ACC112 (cell line): ENCODE results near the gene CST1.
"Not testable (repeated sequence)": the region's sequence is repeated elsewhere in the genome, so short reads cannot be mapped to it uniquely, and the experiment has no call there.

Source experiments
- H2AFZ ChIP-seq: fragments of 200-600 bp; sonication (generic); one replicate; pipeline ENCODE4 v1.6.0; 2017; ENCODE audit warnings: antibody characterized with exemption, low read length; ENCODE audit not compliant: unreplicated experiment
- H3K27ac ChIP-seq: fragments of 200-600 bp; sonication (generic); 2 replicates; pipeline ENCODE4 v1.5.1; 2014; ENCODE audit warnings: low read depth, mild to moderate bottlenecking, antibody characterized with exemption, low read length, moderate library complexity
- H3K27me3 ChIP-seq: fragments of 200-600 bp; sonication (generic); 2 replicates; pipeline ENCODE4 v1.6.1; 2014; ENCODE audit warnings: mild to moderate bottlenecking, antibody characterized with exemption, low read length, moderate library complexity, mixed read lengths; ENCODE audit not compliant: insufficient read depth
- H3K36me3 ChIP-seq: fragments of 200-600 bp; sonication (generic); 2 replicates; pipeline ENCODE4 v1.6.1; 2016; ENCODE audit warnings: mild to moderate bottlenecking, antibody characterized with exemption, low read length, moderate library complexity, mixed read lengths; ENCODE audit not compliant: insufficient read depth
- H3K4me1 ChIP-seq: fragments of 200-600 bp; sonication (generic); one replicate; pipeline ENCODE4 v1.6.1; 2016; ENCODE audit warnings: low read length, mixed read lengths; ENCODE audit not compliant: insufficient read depth, unreplicated experiment, control insufficient read depth
- H3K4me3 ChIP-seq: fragments of 200-600 bp; sonication (generic); 2 replicates; pipeline ENCODE4 v1.5.1; 2014; ENCODE audit warnings: mild to moderate bottlenecking, low read depth, low read length
- H3K79me2 ChIP-seq: fragments of 200-600 bp; sonication (generic); one replicate; pipeline ENCODE4 v1.6.0; 2016; ENCODE audit warnings: low read length; ENCODE audit not compliant: control insufficient read depth, unreplicated experiment, insufficient read depth

CST1 gene

GRCh38 chr20:23773579-23773978 is 22.8 kb upstream of the CST1 start:
- Histone ChIP-seq H3K4me1 (peaks cover 3% of the 10 kb centered on the region), H3K36me3 (no peaks in the 10 kb centered on the region), H2AFZ (no peak overlapping the region), H3K79me2 (no peaks in the 10 kb centered on the region), H3K27me3 (peaks cover 28% of the 10 kb centered on the region), H3K27ac (no peak overlapping the region), H3K4me3 (no peak overlapping the region)

DNA sequence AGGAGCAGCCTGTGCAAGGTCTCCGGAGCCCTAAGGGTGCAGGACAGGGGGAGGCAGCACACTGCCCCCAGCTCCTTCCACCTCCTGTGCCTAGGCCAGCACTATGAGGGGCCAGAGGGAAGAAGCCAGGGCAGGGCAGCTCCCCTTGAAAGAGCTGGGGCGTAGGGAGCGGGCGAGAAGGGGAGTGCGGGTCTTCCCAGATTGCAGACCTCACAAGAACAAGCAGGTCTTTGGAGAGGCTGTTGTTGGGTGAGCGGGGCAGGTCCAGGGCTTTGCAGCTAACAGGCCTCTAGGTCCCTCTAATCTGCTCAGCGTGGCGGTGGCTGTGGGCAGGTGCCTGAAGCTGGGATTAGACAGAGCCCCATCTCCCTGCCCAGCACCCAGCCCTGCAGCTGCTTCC is 22.4 kb upstream of the CST1 start:
- H3K36me3 ChIP-seq, result no peaks in the 10 kb centered on the region
- H3K27me3 ChIP-seq, result peaks cover 28% of the 10 kb centered on the region
- H3K79me2 ChIP-seq, result no peaks in the 10 kb centered on the region
- no peak overlapping the region for H3K27ac ChIP-seq
- H3K4me1 ChIP-seq, result no peaks in the 10 kb centered on the region
- no peak overlapping the region for H2AFZ ChIP-seq
- H3K4me3 ChIP-seq, result no peak overlapping the region

DNA sequence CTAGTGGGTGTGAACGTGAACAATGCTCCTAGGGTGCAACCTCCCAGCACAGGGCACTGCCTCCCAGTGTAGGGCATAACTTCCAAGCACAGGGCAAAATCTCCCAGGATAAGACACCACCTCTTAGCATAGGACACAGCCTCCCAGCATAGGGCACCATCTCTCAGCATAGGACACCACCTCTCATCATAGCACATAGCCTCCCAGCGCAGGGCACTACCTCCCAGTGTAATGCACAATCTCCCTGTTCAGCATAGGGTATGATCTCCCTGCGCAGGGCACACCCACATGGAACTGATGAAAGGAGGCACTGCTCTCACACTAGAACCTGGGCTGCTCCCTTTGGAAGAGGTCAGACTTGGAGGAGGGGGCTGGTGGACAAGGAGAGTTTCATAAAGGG is 21.3 kb upstream of the CST1 start:
- H3K79me2 ChIP-seq, result no peaks in the 10 kb centered on the region
- no peak overlapping the region for H3K4me3 ChIP-seq

GRCh38 chr20:23770384-23770783 is 19.6 kb upstream of the CST1 start:
- Histone ChIP-seq H3K4me3 (no peak overlapping the region), H3K79me2 (no peaks in the 10 kb centered on the region), H3K27me3 (peaks cover 34% of the 10 kb centered on the region), H3K4me1 (no peaks in the 10 kb centered on the region), H3K36me3 (no peaks in the 10 kb centered on the region), H3K27ac (no peak overlapping the region), H2AFZ (no peak overlapping the region)

More for the DNA sequence above, 21.3 kb upstream of the CST1 start:
- no peaks in the 10 kb centered on the region for H3K36me3 ChIP-seq
- no peak overlapping the region for H3K27ac ChIP-seq
- no peak overlapping the region for H2AFZ ChIP-seq
- H3K27me3 ChIP-seq, result peaks cover 33% of the 10 kb centered on the region
- H3K4me1 ChIP-seq, result no peaks in the 10 kb centered on the region

GRCh38 chr20:23768520-23768919 is 17.8 kb upstream of the CST1 start:
- H2AFZ ChIP-seq, H3K36me3 ChIP-seq, H3K79me2 ChIP-seq, H3K27ac ChIP-seq, H3K4me1 ChIP-seq, H3K4me3 ChIP-seq: not testable (repeated sequence)
- H3K27me3 ChIP-seq, result peaks cover 45% of the 10 kb centered on the region

GRCh38 chr20:23766531-23766930 is 15.8 kb upstream of the CST1 start:
- Histone ChIP-seq H3K4me3 (no peak overlapping the region), H3K36me3 (no peaks in the 10 kb centered on the region), H3K27me3 (peaks cover 29% of the 10 kb centered on the region), H3K4me1 (no peaks in the 10 kb centered on the region), H3K79me2 (no peaks in the 10 kb centered on the region), H2AFZ (no peak overlapping the region), H3K27ac (no peak overlapping the region)

DNA sequence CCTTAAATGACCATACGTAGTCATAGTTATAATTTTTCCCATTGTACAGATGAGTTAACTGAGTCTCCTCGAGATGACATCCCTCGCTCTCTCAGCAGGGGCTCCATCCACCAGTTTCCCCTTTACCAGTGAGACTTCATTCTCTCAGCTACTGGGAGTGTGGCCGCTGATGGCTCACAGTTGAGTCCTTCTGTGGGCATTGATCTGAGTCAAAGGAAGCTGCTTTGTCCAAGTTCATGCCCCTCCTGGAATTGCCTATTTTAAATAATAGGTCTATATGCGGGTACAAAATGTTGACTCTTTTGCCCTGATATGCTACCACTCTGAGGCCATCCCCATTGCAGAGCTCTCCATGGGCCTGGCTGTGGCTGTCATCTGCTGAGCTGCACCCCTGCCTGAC is 14.8 kb upstream of the CST1 start:
- Histone ChIP-seq H3K79me2 (no peaks in the 10 kb centered on the region), H3K27me3 (peaks cover 24% of the 10 kb centered on the region), H3K27ac (no peak overlapping the region), H3K4me3 (no peak overlapping the region), H2AFZ (no peak overlapping the region), H3K4me1 (no peaks in the 10 kb centered on the region), H3K36me3 (no peaks in the 10 kb centered on the region)

DNA sequence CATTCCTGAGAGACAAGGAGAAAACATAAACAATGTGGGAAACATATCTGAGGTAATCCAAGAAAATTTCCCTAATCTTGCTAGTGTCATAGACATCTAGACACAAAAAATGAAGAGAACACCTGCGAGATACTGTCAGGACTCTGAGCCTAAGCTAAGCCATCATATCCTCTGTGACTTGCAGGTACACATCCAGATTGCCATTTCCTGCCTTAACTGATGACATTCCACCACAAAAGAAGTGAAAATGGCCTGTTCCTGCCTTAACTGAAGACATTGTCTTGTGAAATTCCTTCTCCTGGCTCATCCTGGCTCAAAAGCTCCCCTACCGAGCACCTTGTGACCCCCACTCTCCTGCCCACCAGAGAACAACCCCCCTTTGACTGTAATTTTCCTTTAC is 13.9 kb upstream of the CST1 start:
- H3K79me2 ChIP-seq, H3K36me3 ChIP-seq, H3K27ac ChIP-seq, H3K4me1 ChIP-seq, H3K4me3 ChIP-seq, H2AFZ ChIP-seq: not testable (repeated sequence)
- H3K27me3 ChIP-seq, result peaks cover 20% of the 10 kb centered on the region

DNA sequence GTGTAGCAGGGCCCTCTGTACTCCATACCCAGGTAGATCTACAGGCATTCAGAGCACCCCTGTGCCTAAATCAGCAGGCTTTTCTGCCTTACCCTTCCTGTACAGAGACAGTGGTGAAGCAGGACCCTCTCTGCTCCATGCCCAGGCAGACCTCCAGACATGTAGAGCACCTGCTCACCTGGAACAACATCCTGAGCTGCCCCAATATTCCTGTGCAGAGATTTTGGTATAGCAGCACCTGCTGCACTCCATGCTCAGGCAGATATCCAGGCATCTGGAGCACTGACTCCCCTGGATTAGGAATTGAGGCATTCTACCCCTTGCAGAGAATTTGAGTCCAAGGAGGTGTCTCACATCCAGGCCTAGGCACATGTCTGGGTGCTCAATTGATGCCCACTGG is 12.6 kb upstream of the CST1 start:
- Histone ChIP-seq H3K27me3 (peaks cover 17% of the 10 kb centered on the region), H3K4me3 (no peak overlapping the region), H3K36me3 (no peaks in the 10 kb centered on the region), H3K79me2 (no peaks in the 10 kb centered on the region), H2AFZ (no peak overlapping the region), H3K27ac (no peak overlapping the region), H3K4me1 (no peaks in the 10 kb centered on the region)

GRCh38 chr20:23759306-23759940 is 8.7 kb upstream of the CST1 start:
- Histone ChIP-seq H3K27me3 (peaks cover 7% of the 10 kb centered on the region; the same call in 1 of the 2 replicates), H3K36me3 (no peaks in the 10 kb centered on the region), H3K4me1 (peaks cover 15% of the 10 kb centered on the region), H3K79me2 (no peaks in the 10 kb centered on the region), H2AFZ (no peak overlapping the region), H3K4me3 (no peak overlapping the region), H3K27ac (no peak overlapping the region)

GRCh38 chr20:23756792-23757191 is 6.1 kb upstream of the CST1 start:
- not testable (repeated sequence) for H3K4me3 ChIP-seq, H3K27ac ChIP-seq, H3K27me3 ChIP-seq, H3K36me3 ChIP-seq, H3K79me2 ChIP-seq, H2AFZ ChIP-seq
- peaks cover 30% of the 10 kb centered on the region for H3K4me1 ChIP-seq
